GM03348 (cell line): ENCODE measurements around the gene PASK.
A peak's percentile ranks its signal among the peaks of the same experiment; 100 is the strongest.

Source experiments
- DNase-seq: peaks from one replicate; pipeline ENCODE4 v3.0.0; 2012; ENCODE audit warnings: low spot score

PASK gene

DNA sequence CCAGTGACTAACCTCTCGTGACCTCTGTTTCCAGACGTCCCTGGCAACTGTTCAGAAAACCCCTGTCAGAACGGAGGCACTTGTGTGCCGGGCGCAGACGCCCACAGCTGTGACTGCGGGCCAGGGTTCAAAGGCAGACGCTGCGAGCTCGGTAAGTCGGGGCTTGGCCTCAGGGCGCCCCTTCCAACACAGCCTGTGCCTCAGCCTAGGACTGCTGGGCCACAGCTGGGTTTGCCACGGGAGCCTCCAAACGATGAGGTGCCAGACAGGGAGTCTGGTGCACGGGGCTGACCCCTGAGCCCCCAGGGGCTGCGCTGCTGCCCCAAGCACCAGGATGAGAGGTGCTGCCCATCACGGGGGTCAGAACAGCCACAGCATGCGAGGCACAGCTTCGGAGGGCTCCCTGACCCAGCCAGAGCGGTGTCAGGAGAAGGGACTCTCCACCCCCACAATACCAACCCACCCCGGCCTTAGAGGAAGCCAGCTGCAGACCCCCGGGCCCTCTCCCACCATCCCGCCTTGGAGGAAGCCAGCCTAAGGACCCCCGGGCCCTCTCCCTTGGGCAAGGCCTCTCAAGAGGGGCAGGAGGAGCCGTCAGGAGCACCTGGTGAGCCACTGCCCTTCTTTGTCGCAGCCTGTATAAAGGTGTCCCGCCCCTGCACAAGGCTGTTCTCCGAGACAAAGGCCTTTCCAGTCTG lies 67.5 kb downstream of the PASK start:
- DNase-seq = no peak

DNA sequence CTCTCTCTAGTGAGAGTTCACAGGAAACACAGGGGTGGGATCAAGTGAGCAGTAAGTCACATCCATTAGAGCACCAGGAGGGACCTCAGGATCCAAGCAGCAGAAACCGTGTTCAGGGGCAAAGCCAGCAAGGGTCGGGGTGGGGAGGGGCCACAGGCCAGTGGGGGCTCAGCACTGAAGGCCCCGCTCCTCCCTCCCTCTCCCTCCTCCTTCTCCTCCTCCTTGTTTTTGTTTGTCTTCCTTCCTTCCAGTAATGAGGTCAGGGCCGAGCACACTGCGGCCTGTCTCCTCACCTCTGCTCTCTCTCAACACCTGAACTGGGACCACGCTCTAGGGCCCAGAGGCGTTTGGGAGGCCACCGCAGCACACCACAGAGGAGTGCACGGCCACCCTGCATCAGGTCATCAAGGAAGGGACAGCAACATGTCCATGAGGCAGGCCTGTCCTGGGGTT lies 68.1 kb downstream of the PASK start:
- no peak for DNase-seq

DNA sequence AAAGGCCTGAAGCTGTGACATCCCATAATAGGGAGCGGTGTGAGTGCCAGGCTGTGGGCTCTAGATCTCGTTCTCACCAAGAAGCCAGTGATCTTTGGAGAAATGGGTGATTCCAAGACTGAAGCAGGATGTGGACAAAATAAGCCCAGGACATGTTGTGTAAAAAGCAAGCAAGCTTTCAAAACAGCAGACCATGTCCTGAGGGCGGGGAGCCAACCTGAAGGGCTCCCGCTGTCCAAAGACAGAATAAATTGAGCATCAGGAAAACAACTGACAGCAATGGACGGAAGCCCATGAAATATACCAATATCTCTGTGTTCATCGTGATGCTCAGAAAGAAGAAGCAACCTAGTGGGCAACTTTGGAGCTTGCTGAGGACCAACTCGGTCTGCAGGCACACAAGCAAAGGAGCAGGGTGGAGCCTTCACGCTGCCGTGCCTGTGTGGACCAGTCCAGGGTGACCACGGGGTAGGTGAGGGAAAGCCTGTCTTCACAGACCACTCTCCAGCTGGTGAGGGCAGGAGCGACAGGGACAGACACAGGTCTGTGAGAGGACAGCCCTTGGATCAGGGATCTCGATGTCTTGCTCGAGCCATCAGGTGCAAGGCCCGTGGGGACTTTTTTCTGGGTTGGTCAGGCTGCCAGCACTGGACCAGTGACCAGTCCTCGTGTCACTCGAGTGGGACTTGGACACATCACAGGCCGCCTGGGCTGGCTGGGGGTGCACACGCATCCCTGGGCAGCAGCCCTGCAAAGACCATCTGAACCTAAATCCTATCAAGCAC lies 68.7 kb downstream of the PASK start:
- no peak for DNase-seq

DNA sequence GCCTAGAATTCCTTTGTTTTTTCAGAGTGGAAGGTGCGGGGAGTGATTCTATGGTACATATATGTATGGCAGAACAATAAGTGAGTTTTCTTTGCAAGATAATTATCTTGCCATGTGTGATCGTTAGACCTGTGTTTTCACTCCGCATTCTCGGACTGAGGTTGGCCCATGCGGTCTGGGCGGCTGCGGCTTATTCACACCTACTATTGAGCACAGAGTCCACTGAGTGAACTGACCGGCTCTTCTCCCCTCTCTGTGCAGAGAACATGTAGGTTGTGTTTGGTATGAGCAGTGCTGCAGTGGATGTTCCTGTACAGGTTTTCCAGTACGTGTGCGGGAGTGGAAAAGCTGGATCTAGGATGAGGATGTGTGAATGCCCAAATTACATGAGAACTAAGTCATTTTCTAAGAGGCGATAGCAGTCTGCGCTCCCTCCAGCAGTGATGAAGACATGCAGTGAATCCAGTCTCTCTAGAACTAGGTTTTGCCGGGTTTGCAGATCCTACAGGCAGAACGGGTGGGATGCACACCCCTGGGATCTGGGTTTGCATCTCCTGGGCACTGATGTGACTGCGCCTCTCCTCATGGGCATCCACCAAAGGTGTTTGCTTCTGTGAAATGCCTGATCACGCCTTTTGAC lies 74.3 kb downstream of the PASK start:
- DNase-seq = no peak

DNA sequence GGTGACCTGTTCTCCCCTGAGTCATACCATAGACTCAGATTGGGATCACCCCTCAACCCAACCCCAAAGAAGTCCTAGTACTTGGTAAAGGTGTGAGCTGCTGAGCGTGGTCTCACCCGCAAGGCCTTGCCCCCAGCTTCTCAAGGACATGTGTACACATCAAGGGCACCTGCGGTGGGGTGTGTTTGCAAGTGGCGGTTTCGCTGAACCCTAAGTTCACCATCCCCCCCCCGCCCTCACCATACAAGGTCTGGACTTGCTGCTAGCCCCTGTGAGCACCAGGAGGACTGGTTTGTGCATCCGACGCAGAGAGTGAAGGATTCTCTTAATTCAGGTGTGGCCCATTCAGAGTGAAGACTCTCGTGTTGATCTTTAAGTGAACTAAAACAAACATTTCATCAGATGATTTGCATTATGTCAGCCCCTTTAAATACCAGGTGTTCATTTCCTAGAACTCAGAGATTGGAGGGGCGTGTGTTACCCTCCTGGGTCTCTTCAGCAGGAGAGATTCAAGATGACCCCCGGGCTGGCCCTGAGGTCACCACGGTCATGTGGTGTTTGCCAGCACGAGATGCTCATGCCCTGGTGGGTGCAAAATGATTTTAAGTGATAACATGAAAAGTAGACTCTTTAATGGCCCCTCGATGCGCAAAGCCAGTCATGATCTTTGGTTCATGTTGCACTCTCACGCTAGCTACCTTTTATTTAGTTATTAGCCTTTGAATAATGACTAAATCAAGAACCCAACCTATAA lies 75.0 kb downstream of the PASK start:
- DNase-seq = no peak

DNA sequence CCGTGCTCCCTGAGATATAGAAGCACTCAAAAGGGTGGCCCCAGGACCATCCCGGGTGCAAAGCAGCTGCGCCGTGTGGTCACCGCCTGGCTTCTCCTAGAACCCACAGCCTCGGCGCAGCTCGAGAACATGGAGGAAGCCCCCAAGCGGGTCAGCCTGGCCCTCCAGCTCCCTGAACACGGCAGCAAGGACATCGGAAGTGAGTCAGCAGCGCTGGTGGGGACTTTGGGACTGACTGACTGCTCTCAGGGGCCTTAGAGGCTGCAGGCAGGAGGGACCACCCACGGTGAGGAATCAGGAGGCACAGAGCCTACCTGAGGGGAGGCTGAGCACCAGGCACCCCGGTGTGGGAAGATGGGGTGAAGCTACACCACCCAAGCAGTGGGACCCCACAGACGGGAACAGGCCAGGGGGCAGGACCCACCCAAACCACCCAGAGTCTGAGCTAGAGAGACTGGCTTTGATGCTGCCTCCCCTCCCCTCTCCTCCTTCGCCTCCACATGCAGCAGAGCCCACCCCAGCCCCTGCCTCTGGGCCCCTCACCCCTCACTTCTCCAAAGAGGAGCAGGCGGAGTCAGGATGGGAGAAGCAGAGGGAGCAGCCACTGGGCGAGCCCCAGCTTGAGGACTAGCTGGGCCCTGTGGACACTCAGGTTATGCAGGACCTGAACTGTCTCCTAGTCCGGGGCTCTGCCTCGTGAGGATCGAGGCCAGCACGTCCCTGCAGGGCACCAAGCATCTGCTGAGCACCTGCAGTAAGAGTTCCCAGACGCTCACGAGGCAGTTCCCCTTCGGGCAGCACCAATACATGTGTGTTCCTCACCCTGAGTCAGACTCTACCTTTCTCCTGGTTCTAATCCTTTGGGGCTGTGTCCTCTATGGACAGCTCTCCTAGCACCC lies 75.9 kb downstream of the PASK start:
- DNase-seq = no peak

DNA sequence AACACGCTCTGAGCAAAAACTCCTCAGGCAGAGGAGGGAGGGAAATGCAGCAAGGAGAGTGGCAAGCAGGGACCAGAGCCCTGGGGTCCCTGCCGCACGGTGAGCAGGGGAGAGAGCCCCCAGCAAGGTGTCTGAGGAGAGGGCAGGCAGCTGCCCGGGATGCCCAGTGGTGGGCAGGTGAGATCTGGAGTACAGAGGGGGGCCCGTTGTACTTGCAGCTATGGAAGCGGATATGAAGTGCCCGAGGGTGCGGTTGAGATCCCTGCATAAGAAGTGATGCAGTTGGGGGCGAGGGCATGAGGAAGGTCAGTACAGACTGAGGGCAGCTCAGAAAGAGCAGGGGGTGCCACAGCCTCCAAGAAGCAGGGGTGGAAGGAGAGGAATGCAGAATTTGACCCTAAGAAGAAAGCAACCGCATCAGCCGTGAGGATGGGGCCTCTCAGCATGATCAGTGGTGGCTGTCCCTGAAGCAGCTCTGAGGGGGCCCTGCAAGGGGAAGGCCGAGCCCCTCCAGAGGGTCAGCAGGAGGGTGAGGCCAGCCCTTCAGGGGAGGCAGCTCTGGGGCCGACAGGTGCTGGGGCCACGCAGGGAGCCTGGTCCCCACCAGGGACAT lies 76.6 kb downstream of the PASK start:
- no peak for DNase-seq

DNA sequence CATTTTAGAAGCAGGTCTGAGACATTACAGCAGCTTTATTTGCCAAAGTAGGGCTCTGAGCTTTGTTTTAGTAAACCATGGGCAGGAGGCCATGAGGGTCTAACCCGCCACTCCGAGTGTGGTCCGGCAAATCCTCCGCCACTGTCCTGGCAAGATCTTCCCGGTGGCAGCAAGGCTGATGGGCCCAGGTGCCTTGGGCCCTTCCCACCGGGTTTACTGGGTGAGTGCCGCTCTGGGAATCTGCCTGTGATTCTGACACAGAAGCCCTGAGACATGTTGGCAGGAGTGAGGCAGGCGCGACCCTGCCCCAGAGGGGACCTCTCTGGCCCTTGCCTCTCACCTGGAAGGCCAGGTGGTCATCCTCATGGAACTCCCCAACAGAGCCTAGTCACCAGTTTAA lies 77.1 kb downstream of the PASK start:
- DNase-seq = no peak

DNA sequence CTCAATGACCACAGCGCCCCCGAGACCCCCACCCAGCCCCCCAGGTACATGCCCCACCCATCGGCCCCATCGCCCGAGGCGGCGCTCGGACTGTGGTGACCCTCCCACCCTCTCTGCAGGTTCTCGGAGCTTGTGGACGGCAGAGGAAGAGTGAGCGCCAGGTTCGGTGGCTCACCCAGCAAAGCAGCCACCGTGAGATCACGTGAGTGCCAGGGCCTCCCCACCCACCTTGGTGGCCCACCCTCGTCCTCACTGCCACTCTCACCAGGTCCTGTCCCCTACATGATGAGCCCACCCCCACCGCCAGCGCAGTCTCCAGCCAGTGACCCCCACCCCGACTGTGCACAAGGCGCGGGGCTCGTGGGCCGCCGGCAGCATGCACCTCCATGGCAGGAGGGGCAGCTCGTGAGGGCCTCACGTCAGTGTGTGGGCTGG lies 77.6 kb downstream of the PASK start:
- no peak for DNase-seq

DNA sequence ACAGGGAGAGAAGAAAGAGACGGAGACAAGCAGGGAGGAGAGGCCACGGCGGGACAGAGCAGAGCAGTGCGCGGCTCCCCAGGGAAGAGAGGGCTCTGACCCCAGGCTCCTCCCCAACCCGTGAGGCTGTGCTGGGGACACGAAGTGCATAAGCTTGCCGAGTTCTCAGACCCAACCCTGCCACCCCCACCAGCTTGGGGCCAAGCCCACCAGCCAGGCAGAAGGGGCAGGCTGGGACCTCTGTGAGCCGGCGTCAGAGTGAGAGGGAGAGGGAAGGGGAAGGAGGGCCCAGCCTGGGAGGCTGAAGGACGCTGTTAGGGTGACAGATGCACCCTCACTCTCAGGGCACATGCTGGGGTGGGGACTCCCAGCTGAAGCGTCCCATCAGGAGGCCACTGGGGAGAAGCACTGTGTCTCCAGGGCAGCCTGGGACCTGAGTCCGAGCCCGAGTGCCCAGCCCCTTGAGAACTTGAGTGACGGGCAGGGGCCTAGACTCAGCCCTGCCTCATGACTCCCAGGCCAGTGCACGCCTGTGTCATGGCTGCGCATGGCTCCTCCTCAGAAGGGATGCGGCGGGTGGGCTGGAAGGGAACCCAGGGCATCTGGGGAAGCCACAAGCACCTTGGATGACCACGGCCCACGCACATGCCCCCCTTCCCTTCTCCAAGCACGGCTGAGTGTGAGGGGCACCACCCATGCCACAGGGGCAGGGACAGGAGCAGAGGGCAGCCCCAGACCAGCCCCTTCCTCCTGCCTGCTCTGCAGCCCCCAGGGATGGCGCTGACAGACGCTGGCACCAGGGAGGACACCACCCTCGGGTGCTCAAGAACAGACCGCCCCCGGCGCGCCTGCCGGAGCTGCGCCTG lies 78.2 kb downstream of the PASK start:
- DNase-seq = no peak

DNA sequence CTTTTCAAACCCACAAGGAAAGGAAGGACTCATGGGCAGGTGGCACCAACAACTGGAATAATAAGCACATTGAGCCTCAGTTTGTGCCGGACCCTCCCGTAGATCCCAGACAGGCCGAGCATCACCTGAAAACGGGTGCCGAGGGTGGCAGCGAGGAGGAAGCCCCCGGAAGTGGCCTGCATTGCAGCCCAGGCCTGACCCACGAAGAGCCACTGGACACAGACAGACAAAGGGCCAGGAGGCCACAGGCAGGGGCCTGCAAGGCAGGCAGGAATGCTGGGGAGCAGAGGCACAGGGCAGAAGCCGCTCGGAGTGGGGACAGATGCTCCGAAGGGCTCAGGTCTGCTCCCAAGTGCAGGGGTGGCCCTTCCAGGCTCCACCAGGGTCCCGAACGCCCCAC lies 78.9 kb downstream of the PASK start:
- DNase-seq = no peak

DNA sequence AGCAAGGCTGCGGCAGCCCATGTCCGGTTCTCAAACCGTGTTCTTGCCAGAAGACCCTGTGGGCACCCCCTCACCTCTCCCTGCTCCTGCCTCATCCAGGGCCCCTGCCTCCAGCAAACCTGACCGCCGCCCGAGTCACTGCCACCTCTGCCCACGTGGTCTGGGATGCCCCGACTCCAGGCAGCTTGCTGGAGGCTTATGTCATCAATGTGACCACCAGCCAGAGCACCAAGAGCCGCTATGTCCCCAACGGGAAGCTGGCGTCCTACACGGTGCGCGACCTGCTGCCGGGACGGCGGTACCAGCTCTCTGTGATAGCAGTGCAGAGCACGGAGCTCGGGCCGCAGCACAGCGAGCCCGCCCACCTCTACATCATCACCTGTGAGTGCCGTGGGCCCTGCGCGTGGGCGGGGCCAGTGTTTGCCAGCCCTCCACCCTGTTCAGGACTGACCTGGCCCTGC lies 79.4 kb downstream of the PASK start:
- peak; percentile 6 for DNase-seq

DNA sequence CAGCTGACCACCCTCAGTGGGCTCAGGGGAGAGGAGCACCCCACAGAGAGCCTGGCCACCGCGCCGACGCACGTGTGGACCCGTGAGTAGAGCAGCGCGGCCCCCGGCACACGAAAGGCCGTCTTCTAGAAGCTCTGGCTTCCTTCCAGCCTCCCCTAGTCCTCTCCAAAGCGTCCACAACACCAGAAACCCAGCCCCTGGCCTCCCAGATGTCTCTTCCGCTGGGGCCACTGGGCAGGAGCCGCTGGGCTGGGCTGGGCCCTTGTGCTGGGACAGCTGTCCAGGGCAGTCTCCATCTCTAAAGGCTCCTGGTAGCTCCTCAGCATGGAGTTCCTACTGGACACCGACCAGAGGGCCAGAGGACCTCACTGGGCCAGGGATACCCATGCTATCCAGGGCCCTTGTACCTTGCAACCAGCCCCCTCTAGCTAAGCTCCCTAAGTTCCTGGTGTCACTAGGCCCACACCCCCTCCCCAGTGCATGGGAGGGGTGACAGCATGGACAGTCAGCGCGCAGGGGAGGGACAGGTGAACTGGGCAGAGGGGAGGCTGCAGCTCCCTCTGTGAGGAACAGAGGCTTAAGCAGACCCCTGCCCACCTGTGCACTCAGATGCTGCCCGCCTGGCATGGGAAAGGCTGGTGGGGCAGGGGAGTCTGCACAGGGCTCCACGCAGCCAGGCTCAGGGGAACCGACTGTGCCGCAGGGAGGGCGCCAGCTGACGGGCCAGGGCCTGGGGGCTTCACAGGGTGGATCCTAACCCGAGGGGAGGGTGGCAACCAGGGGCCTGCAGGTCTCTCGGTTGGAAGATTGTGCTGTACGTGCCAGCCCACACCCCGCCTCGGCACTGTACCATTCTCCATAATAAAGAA lies 80.1 kb downstream of the PASK start:
- DNase-seq = peak; percentile 14

DNA sequence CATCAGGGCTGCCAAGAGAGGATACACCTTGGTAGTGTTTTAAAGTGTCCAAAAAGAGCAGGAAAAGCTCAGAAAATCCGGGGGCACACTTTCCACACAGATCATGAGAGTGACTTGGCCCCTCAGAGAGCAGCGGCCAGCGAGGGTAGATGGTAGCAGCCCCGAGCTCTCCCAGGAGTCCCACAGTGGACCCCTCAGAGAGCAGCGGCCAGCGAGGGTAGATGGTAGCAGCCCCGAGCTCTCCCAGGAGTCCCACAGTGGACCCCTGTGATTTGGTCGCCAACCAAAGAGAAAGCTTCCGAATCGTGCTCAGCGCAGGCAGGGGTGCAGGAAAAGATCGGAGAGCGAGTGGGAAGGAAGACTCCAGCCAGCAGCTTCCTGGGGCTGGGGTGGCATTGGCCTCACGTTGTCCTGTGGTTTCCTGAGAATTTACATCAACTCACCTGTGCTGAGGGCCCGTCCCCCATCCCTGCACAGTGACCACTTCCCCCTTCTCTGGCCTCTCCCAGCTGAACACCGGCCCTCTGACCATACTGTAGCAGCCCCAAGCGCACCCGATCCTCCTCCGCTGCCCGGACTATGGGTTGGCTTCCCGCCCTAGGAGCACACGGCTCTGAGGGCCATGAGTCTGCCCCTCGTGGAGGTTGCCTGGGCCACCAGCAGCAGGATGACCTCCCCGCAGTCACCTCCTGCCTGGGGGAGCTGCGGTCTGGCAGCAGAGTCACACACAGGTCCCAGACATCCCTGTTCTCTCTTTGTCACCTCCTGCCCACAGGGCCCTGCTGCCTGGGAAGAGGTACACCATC lies 80.9 kb downstream of the PASK start:
- DNase-seq = peak; percentile 5

DNA sequence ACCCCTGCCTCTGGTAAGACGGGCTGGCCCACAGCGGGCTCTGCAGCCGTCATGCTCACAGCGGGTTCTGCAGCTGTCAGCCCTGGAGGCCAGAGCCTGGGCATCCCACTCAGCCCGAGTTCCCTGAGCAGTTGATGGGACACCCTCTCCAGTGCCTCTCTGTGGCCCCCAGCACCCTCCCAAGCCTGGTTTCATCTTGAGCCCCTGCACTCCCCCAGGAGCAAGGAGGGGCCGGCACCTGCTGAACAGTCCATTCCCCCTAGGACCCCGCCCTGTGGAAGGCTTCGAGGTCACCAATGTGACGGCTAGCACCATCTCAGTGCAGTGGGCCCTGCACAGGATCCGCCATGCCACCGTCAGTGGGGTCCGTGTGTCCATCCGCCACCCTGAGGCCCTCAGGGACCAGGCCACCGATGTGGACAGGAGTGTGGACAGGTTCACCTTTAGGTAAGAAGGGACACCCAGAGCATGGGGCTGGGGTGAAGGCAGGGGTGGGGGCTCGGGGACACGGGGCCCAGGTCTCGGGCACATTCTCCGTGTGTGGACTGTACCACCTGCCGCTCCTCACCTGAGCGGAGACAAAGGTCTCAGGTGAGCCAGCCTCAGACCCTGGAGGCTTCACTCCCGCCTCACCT lies 81.7 kb downstream of the PASK start:
- peak; percentile 4 for DNase-seq

DNA sequence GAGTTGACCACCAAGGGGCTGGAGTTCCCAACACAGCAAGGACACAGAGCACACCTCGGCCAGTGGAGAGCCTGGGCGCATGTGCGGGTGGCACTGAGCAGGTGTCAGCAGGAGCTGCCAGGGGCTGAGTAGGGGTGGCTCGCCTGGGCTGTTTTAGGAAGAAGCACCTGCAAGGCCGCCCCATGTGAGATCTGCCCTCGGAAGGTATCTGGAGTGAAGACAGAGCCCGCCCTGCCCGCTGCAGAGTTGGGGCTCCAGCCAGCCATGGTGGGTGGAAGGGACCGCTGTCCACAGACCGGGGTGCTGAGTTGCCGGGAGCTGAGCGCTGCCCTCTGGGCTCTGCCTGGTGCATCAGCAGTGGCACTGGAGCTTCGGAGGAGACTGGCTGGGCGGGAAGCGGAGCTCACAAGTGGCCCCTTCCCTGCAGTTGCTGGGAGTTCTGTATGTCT lies 82.4 kb downstream of the PASK start:
- peak; percentile 33 for DNase-seq

DNA sequence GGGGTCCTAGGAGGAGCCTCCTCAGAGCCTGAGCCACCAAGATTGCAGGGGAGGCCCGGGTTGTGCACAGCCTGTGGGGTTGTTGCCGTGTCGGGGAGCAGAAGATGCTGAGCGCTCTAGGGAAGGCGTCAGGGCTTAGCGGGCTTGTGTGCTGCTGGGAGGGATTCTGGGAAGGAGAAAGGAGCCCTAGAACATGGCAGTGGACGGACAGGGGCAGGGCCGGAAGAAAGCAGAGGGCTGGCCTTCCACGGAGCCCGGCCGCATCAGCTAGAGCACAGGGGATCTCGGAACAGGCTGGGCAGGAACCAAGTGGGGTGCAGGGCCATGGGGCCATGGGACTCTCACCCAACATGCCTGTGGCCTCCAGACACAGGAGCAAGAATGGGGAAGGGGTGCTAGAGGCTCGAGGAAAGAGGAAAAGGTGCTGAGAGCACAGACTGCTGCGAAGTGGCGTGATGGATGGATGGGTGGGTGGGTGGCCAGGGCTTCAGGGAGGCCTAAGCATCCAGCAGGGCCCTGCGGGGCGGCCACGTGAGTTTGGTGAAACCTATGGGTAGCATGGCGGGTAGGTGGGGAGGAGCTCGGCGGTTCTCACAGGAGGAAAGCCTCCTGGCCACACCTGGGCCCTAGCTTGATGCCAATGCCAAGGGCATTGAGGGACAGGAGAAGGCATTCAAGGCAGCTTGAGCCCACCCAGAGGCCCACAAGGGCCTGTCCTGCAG lies 82.9 kb downstream of the PASK start:
- DNase-seq = no peak
